HEK293 (cell line): ENCODE data around the gene ENTREP1.

Source experiments
- CTCF ChIA-PET: fragments of 350-600 bp; formaldehyde crosslinking; extraction: SDS; loops from one replicate; lab custom pipeline; 2021; ENCODE audit warnings: antibody characterized with exemption; lab: Yijun Ruan, JAX
- POLR2A ChIA-PET: fragments of 300-600 bp; formaldehyde crosslinking; extraction: SDS; loops from one replicate; lab custom pipeline; 2020; ENCODE audit warnings: antibody characterized with exemption, inconsistent platforms; lab: Yijun Ruan, JAX
- H3K27ac ChIP-seq: fragments of 200-500 bp; sonication (Bioruptor generic); 2 replicates; pipeline ENCODE4 v1.5.1; 2014; ENCODE audit warnings: low read depth, low read length, control low read depth, inconsistent platforms; ENCODE audit errors: extremely low read depth
- H3K36me3 ChIP-seq, 2 experiments: fragments of 200-500 bp in 1 of 2; sonication (Bioruptor generic) in 1 of 2; 1 replicate in 1 of 2; 2 replicates in 1 of 2; pipeline ENCODE4 v1.5.1; 2014 to 2017; ENCODE audit warnings: inconsistent platforms in 2 of 2, low read length in 2 of 2; ENCODE audit not compliant: control insufficient read depth in 2 of 2, insufficient read depth in 1 of 2
- H3K4me1 ChIP-seq: fragments of 200-500 bp; sonication (Bioruptor generic); 2 replicates; pipeline ENCODE4 v1.5.1; 2014; ENCODE audit warnings: mild to moderate bottlenecking, low read length, inconsistent platforms; ENCODE audit not compliant: control insufficient read depth, insufficient read depth
- H3K4me3 ChIP-seq: 2 replicates; pipeline ENCODE4 v1.5.1; 2011; ENCODE audit warnings: low read depth, mild to moderate bottlenecking, control low read depth, low read length, moderate library complexity
- H3K9me3 ChIP-seq: fragments of 200-500 bp; sonication (Bioruptor generic); 2 replicates; pipeline ENCODE4 v1.5.1; 2014; ENCODE audit warnings: low read depth, low read length, inconsistent platforms; ENCODE audit not compliant: control insufficient read depth, insufficient read depth
- KLF1 ChIP-seq: fragments of 450-650 bp; formaldehyde crosslinking; IDR thresholded peaks from 2 replicates; pipeline ENCODE4 v1.5.1; 2016; ENCODE audit warnings: missing biosample characterization, missing genetic modification characterization
- SP2 ChIP-seq: fragments of 450-650 bp; formaldehyde crosslinking; IDR thresholded peaks from 2 replicates; pipeline ENCODE4 v1.5.1; 2016; ENCODE audit warnings: missing biosample characterization, missing genetic modification characterization
- ZBTB1 ChIP-seq: fragments of 450-650 bp; formaldehyde crosslinking; IDR thresholded peaks from 2 replicates; pipeline ENCODE4 v1.5.1; 2016; ENCODE audit warnings: missing biosample characterization, missing genetic modification characterization
- ZBTB20 ChIP-seq: fragments of 450-650 bp; formaldehyde crosslinking; IDR thresholded peaks from 2 replicates; pipeline ENCODE4 v1.5.1; 2016; ENCODE audit warnings: missing biosample characterization, missing genetic modification characterization
- ZFP41 ChIP-seq: fragments of 450-650 bp; formaldehyde crosslinking; IDR thresholded peaks from 2 replicates; pipeline ENCODE4 v1.5.1; 2016; ENCODE audit warnings: missing biosample characterization, missing genetic modification characterization, borderline replicate concordance
- ZNF133 ChIP-seq: fragments of 450-650 bp; formaldehyde crosslinking; IDR thresholded peaks from 2 replicates; pipeline ENCODE4 v1.5.1; 2016; ENCODE audit warnings: missing biosample characterization, missing genetic modification characterization
- ZNF24 ChIP-seq: fragments of 450-650 bp; formaldehyde crosslinking; IDR thresholded peaks from 2 replicates; pipeline ENCODE4 v1.5.1; 2016; ENCODE audit warnings: missing biosample characterization, missing genetic modification characterization
- ZNF416 ChIP-seq: fragments of 450-650 bp; formaldehyde crosslinking; IDR thresholded peaks from 2 replicates; pipeline ENCODE4 v1.5.1; 2016; ENCODE audit warnings: missing biosample characterization, missing genetic modification characterization
- ZNF521 ChIP-seq: fragments of 450-650 bp; formaldehyde crosslinking; IDR thresholded peaks from 2 replicates; pipeline ENCODE4 v1.5.1; 2017; ENCODE audit warnings: missing biosample characterization, mild to moderate bottlenecking, missing genetic modification characterization
- ZNF544 ChIP-seq: fragments of 450-650 bp; formaldehyde crosslinking; IDR thresholded peaks from 2 replicates; pipeline ENCODE4 v1.5.0; 2017; ENCODE audit warnings: missing biosample characterization, missing genetic modification characterization
- ZNF747 ChIP-seq: fragments of 450-650 bp; formaldehyde crosslinking; IDR thresholded peaks from 2 replicates; pipeline ENCODE4 v1.5.1; 2016; ENCODE audit warnings: missing biosample characterization, missing genetic modification characterization
- ZNF843 ChIP-seq: fragments of 450-650 bp; formaldehyde crosslinking; IDR thresholded peaks from 2 replicates; pipeline ENCODE4 v1.5.1; 2016; ENCODE audit warnings: missing biosample characterization, missing genetic modification characterization
- TF ChIP-seq, protein P1 (sequence below): fragments of 450-650 bp; formaldehyde crosslinking; IDR thresholded peaks from 2 replicates; pipeline ENCODE4 v1.5.1; 2016; ENCODE audit warnings: missing biosample characterization, missing genetic modification characterization, borderline replicate concordance
- TF ChIP-seq, protein P2 (sequence below): fragments of 450-650 bp; formaldehyde crosslinking; IDR thresholded peaks from 2 replicates; pipeline ENCODE4 v1.5.1; 2016; ENCODE audit warnings: missing biosample characterization, missing genetic modification characterization
- TF ChIP-seq, protein P3 (sequence below): fragments of 450-650 bp; formaldehyde crosslinking; IDR thresholded peaks from 2 replicates; pipeline ENCODE4 v1.5.1; 2016; ENCODE audit warnings: missing biosample characterization, missing genetic modification characterization
- TF ChIP-seq, protein P4 (sequence below): fragments of 450-650 bp; formaldehyde crosslinking; IDR thresholded peaks from 2 replicates; pipeline ENCODE4 v1.5.1; 2016; ENCODE audit warnings: missing biosample characterization, missing genetic modification characterization
- TF ChIP-seq, protein P5 (sequence below): fragments of 450-650 bp; formaldehyde crosslinking; IDR thresholded peaks from 2 replicates; pipeline ENCODE4 v1.5.1; 2017; ENCODE audit warnings: missing biosample characterization, missing genetic modification characterization
- TF ChIP-seq, protein P6 (sequence below): fragments of 450-650 bp; formaldehyde crosslinking; IDR thresholded peaks from 2 replicates; pipeline ENCODE4 v1.5.1; 2017; ENCODE audit warnings: missing biosample characterization, missing genetic modification characterization
- TF ChIP-seq, protein P7 (sequence below): fragments of 450-650 bp; formaldehyde crosslinking; IDR thresholded peaks from 2 replicates; pipeline ENCODE4 v1.5.1; 2016; ENCODE audit warnings: missing biosample characterization, missing genetic modification characterization, borderline replicate concordance
- TF ChIP-seq, protein P8 (sequence below): fragments of 450-650 bp; formaldehyde crosslinking; IDR thresholded peaks from 2 replicates; pipeline ENCODE4 v1.5.1; 2016; ENCODE audit warnings: missing biosample characterization, missing genetic modification characterization, low read depth

The ENTREP1 gene

DNA sequence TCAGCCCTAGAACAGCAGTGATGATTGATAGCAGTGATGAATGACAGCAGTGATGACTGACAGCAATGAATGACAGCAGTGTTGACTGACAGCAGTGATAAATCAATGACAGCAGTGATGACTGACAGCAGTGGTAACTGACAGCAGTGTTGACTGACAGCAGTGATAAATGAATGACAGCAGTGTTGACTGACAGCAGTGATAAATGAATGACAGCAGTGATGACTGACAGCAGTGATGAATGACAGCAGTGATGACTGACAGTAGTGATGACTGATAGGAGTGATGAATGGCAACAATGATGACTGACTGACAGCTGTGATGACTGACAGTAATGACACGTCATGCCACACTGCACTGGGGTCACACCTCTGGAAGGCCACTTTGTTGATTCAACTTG is 106.8 kb downstream of the ENTREP1 start:
- ChIA-PET POLR2A (no interaction called here), CTCF (interaction anchor here (0.9 kb wide), 1 partner anchor 115 kb away, joined by 3 read pairs; no protein-coding TSS in a partner anchor)
- H3K36me3 ChIP-seq: no peaks in the 10 kb centered on the region

DNA sequence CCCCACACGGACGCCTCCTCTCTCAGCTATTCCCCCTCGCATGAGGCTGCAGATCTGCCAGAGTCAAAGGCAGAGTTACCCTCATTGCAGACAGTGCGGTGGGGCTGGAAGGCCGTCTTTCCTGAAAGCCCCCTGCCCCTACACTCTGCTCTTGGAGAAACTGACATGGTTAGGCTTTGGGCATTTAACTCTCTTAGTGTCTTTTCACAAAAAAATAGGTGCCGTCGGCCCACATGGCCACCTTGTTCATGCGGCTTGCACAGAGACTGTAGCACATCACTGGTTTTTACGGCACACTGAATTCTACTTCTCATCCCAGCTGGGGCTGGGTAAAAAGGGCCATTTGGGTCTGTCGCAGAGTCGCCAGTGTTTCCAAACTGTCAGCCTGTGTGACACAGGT is 107.6 kb downstream of the ENTREP1 start:
- POLR2A ChIA-PET: no interaction called here
- Histone ChIP-seq H3K4me3 (no peak overlapping the region), H3K36me3 (no peaks in the 10 kb centered on the region), H3K9me3 (no peaks in the 10 kb centered on the region), H3K27ac (no peak overlapping the region), H3K4me1 (no peaks in the 10 kb centered on the region)
- CTCF ChIA-PET: interaction anchor here (0.9 to 1.0 kb wide), 2 partner anchors 114 to 678 kb away, joined by 3 read pairs; no protein-coding TSS in a partner anchor
- TF ChIP-seq, protein P1, sequence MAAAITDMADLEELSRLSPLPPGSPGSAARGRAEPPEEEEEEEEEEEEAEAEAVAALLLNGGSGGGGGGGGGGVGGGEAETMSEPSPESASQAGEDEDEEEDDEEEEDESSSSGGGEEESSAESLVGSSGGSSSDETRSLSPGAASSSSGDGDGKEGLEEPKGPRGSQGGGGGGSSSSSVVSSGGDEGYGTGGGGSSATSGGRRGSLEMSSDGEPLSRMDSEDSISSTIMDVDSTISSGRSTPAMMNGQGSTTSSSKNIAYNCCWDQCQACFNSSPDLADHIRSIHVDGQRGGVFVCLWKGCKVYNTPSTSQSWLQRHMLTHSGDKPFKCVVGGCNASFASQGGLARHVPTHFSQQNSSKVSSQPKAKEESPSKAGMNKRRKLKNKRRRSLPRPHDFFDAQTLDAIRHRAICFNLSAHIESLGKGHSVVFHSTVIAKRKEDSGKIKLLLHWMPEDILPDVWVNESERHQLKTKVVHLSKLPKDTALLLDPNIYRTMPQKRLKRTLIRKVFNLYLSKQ (tag by site-specific recombination): no peak
- TF ChIP-seq, protein P2, sequence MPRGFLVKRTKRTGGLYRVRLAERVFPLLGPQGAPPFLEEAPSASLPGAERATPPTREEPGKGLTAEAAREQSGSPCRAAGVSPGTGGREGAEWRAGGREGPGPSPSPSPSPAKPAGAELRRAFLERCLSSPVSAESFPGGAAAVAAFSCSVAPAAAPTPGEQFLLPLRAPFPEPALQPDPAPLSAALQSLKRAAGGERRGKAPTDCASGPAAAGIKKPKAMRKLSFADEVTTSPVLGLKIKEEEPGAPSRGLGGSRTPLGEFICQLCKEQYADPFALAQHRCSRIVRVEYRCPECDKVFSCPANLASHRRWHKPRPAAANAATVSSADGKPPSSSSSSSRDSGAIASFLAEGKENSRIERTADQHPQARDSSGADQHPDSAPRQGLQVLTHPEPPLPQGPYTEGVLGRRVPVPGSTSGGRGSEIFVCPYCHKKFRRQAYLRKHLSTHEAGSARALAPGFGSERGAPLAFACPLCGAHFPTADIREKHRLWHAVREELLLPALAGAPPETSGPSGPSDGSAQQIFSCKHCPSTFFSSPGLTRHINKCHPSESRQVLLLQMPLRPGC (tag by site-specific recombination): no peak
- TF ChIP-seq ZNF24 (no peak), ZBTB20 (tag by site-specific recombination) (no peak), ZBTB1 (tag by site-specific recombination) (no peak), KLF1 (tag by site-specific recombination) (no peak), ZFP41 (tag by site-specific recombination) (no peak), ZNF544 (tag by site-specific recombination) (no peak), ZNF521 (tag by site-specific recombination) (no peak), ZNF416 (tag by site-specific recombination) (no peak), ZNF747 (tag by site-specific recombination) (no peak)
- TF ChIP-seq, protein P3, sequence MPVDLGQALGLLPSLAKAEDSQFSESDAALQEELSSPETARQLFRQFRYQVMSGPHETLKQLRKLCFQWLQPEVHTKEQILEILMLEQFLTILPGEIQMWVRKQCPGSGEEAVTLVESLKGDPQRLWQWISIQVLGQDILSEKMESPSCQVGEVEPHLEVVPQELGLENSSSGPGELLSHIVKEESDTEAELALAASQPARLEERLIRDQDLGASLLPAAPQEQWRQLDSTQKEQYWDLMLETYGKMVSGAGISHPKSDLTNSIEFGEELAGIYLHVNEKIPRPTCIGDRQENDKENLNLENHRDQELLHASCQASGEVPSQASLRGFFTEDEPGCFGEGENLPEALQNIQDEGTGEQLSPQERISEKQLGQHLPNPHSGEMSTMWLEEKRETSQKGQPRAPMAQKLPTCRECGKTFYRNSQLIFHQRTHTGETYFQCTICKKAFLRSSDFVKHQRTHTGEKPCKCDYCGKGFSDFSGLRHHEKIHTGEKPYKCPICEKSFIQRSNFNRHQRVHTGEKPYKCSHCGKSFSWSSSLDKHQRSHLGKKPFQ (tag by site-specific recombination): no peak
- TF ChIP-seq, protein P4, sequence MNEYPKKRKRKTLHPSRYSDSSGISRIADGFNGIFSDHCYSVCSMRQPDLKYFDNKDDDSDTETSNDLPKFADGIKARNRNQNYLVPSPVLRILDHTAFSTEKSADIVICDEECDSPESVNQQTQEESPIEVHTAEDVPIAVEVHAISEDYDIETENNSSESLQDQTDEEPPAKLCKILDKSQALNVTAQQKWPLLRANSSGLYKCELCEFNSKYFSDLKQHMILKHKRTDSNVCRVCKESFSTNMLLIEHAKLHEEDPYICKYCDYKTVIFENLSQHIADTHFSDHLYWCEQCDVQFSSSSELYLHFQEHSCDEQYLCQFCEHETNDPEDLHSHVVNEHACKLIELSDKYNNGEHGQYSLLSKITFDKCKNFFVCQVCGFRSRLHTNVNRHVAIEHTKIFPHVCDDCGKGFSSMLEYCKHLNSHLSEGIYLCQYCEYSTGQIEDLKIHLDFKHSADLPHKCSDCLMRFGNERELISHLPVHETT: no peak
- TF ChIP-seq, protein P5, sequence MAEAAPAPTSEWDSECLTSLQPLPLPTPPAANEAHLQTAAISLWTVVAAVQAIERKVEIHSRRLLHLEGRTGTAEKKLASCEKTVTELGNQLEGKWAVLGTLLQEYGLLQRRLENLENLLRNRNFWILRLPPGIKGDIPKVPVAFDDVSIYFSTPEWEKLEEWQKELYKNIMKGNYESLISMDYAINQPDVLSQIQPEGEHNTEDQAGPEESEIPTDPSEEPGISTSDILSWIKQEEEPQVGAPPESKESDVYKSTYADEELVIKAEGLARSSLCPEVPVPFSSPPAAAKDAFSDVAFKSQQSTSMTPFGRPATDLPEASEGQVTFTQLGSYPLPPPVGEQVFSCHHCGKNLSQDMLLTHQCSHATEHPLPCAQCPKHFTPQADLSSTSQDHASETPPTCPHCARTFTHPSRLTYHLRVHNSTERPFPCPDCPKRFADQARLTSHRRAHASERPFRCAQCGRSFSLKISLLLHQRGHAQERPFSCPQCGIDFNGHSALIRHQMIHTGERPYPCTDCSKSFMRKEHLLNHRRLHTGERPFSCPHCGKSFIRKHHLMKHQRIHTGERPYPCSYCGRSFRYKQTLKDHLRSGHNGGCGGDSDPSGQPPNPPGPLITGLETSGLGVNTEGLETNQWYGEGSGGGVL: no peak
- TF ChIP-seq, protein P6, sequence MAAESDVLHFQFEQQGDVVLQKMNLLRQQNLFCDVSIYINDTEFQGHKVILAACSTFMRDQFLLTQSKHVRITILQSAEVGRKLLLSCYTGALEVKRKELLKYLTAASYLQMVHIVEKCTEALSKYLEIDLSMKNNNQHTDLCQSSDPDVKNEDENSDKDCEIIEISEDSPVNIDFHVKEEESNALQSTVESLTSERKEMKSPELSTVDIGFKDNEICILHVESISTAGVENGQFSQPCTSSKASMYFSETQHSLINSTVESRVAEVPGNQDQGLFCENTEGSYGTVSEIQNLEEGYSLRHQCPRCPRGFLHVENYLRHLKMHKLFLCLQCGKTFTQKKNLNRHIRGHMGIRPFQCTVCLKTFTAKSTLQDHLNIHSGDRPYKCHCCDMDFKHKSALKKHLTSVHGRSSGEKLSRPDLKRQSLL (tag by site-specific recombination): no peak

More for the DNA sequence above, 106.8 kb downstream of the ENTREP1 start:
- Histone ChIP-seq H3K27ac (no peak overlapping the region), H3K4me1 (no peaks in the 10 kb centered on the region), H3K4me3 (no peak overlapping the region), H3K9me3 (no peaks in the 10 kb centered on the region)
- TF ChIP-seq, protein P7, sequence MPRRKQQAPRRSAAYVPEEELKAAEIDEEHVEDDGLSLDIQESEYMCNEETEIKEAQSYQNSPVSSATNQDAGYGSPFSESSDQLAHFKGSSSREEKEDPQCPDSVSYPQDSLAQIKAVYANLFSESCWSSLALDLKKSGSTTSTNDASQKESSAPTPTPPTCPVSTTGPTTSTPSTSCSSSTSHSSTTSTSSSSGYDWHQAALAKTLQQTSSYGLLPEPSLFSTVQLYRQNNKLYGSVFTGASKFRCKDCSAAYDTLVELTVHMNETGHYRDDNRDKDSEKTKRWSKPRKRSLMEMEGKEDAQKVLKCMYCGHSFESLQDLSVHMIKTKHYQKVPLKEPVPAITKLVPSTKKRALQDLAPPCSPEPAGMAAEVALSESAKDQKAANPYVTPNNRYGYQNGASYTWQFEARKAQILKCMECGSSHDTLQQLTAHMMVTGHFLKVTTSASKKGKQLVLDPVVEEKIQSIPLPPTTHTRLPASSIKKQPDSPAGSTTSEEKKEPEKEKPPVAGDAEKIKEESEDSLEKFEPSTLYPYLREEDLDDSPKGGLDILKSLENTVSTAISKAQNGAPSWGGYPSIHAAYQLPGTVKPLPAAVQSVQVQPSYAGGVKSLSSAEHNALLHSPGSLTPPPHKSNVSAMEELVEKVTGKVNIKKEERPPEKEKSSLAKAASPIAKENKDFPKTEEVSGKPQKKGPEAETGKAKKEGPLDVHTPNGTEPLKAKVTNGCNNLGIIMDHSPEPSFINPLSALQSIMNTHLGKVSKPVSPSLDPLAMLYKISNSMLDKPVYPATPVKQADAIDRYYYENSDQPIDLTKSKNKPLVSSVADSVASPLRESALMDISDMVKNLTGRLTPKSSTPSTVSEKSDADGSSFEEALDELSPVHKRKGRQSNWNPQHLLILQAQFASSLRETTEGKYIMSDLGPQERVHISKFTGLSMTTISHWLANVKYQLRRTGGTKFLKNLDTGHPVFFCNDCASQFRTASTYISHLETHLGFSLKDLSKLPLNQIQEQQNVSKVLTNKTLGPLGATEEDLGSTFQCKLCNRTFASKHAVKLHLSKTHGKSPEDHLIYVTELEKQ: peak; percentile 91; the same call in 1 of the 2 replicates
- no peak for TF ChIP-seq ZNF133 (tag by site-specific recombination)
- peak; percentile 43 for TF ChIP-seq SP2
- TF ChIP-seq ZNF843 (tag by site-specific recombination): no peak
- TF ChIP-seq, protein P8, sequence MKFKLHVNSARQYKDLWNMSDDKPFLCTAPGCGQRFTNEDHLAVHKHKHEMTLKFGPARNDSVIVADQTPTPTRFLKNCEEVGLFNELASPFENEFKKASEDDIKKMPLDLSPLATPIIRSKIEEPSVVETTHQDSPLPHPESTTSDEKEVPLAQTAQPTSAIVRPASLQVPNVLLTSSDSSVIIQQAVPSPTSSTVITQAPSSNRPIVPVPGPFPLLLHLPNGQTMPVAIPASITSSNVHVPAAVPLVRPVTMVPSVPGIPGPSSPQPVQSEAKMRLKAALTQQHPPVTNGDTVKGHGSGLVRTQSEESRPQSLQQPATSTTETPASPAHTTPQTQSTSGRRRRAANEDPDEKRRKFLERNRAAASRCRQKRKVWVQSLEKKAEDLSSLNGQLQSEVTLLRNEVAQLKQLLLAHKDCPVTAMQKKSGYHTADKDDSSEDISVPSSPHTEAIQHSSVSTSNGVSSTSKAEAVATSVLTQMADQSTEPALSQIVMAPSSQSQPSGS (tag by site-specific recombination): no peak
